OCI-LY3 (cell line): Measurements from ENCODE around the gene IL1RAPL1.

Experiments
- H2AFZ ChIP-seq: fragments of 200-600, 300-600 bp; shearing (Covaris generic); 2 replicates; pipeline ENCODE4 v1.6.0; 2014; ENCODE audit warnings: antibody characterized with exemption, low read depth, low read length
- H3K27ac ChIP-seq: fragments of 200-600, 300-600 bp; sonication (generic); 2 replicates; pipeline ENCODE4 v1.5.1; 2014; ENCODE audit warnings: mild to moderate bottlenecking, low read length, moderate library complexity, mixed read lengths
- H3K27me3 ChIP-seq: fragments of 200-600, 300-600 bp; sonication (generic); 2 replicates; pipeline ENCODE4 v1.6.1; 2014; ENCODE audit warnings: low read depth, low read length, mixed read lengths
- H3K36me3 ChIP-seq: fragments of 200-600, 300-600 bp; sonication (generic); replicated peaks from 2 replicates; pipeline ENCODE3; 2014; ENCODE audit warnings: low read depth, low read length, mixed read lengths
- H3K4me1 ChIP-seq: fragments of 300-600, 200-600 bp; sonication (generic); 2 replicates; pipeline ENCODE4 v1.6.1; 2014; ENCODE audit warnings: low read length, mixed read lengths
- H3K4me2 ChIP-seq: fragments of 200-600, 300-600 bp; sonication (generic); 2 replicates; pipeline ENCODE4 v1.6.1; 2014; ENCODE audit warnings: low read length, mixed read lengths
- H3K4me3 ChIP-seq: fragments of 300-600, 200-600 bp; sonication (generic); 2 replicates; pipeline ENCODE4 v1.5.1; 2014; ENCODE audit warnings: antibody characterized with exemption, mild to moderate bottlenecking, low read length, moderate library complexity
- H3K79me2 ChIP-seq: fragments of 300-600, 200-600 bp; shearing (Covaris generic); 2 replicates; pipeline ENCODE4 v1.6.1; 2014; ENCODE audit warnings: mild to moderate bottlenecking, low read length, mixed read lengths
- H3K9ac ChIP-seq: fragments of 300-600, 200-600 bp; shearing (Covaris generic); 2 replicates; pipeline ENCODE4 v1.6.0; 2014; ENCODE audit warnings: mild to moderate bottlenecking, low read length, moderate library complexity
- H3K9me3 ChIP-seq: fragments of 200-600, 300-600 bp; shearing (Covaris generic); 2 replicates; pipeline ENCODE4 v1.6.1; 2014; ENCODE audit warnings: low read length, mixed read lengths; ENCODE audit not compliant: insufficient read depth
- H4K20me1 ChIP-seq: fragments of 200-600, 300-600 bp; sonication (generic); 2 replicates; pipeline ENCODE4 v1.6.1; 2016; ENCODE audit warnings: low read length, mixed read lengths; ENCODE audit not compliant: insufficient read depth
- CTCF ChIP-seq: fragments of 200-600, 300-600 bp; sonication (generic); IDR thresholded peaks from 2 replicates; pipeline ENCODE4 v1.5.1; 2014; ENCODE audit warnings: antibody characterized with exemption, low read length, low read depth
- EZH2phosphoT487 ChIP-seq: fragments of 200-600 bp; shearing (Covaris generic); IDR thresholded peaks from 2 replicates; pipeline ENCODE4 v1.6.1; 2018; ENCODE audit warnings: antibody characterized with exemption, mixed run types, low read depth

Gene IL1RAPL1

DNA sequence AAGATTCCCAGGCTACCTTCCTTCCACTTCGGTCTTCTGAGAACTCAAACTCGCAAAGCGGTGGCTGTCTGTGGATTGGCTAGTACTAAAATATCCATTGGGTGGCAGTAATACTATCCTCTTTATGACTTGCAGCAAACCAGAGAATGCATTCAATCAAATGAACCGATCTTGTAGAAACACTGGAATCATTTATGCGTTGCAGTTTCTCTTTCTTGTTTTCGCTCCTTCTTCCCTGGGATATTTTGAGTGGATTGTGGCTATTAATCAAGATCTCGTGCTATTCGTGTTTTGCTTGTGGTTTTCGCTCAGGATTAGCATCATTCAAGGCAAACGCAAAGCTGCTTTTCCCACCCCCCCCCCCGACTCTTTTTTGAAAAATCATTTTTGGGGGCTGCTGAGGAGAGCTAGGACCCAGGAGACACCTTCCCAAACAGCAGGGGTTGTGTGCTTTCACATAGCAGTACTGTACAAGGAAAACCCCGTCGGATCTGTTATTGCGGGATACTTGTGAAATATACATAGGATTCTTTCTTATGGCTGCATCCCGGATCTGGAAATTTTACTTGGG is at the start of gene IL1RAPL1:
TSS of gene IL1RAPL1 (plus strand) at position 466 of the 571 bp plus-strand sequence.
- H3K4me3 ChIP-seq, result no peak within 1 kb of the TSS
- no peak within 1 kb of the TSS for H3K9ac ChIP-seq
- no peak within 1 kb of the TSS for H2AFZ ChIP-seq

GRCh38 chrX:28542791-28543190 is 44.5 kb upstream of the IL1RAPL1 start:
- TF ChIP-seq CTCF (no peak), EZH2phosphoT487 (no peak)
- H3K4me2 ChIP-seq, result no peak overlapping the region

More for the DNA sequence above, at the start of gene IL1RAPL1:
- Histone ChIP-seq H3K79me2 (no peaks in the 10 kb centered on the region), H3K9me3 (no peaks in the 10 kb centered on the region), H4K20me1 (no peaks in the 10 kb centered on the region), H3K36me3 (no peaks in the 10 kb centered on the region), H3K27me3 (no peaks in the 10 kb centered on the region), H3K4me2 (no peak within 1 kb of the TSS), H3K4me1 (no peaks in the 10 kb centered on the region), H3K27ac (no peak within 1 kb of the TSS)
- peak; percentile 10; the same call in 1 of the 2 replicates for TF ChIP-seq CTCF
- no peak for TF ChIP-seq EZH2phosphoT487

DNA sequence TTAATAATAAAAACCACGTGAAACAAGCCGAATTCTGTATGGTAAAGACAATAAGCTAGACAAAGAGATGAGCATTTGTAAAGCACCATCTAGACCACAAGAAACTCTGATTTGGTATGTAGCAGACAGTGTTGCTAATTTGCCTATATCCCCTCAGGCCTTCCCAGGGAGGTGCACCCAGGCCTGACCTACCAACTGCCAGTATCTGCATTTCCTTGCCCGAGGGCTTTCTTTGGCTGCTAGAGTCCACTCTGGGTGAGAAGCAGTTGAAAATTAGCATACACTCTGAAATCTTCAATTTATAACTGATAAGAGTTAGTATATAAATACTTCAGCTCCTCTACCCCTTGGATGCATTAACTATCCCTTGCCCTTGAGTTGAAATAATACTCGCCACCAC is 37.4 kb upstream of the IL1RAPL1 start:
- no peaks in the 10 kb centered on the region for H3K27me3 ChIP-seq
- H3K4me3 ChIP-seq, result no peak overlapping the region
- H2AFZ ChIP-seq, result no peak overlapping the region
- H3K36me3 ChIP-seq, result no peaks in the 10 kb centered on the region
- no peaks in the 10 kb centered on the region for H3K9me3 ChIP-seq
- no peak overlapping the region for H3K9ac ChIP-seq
- H4K20me1 ChIP-seq, result no peaks in the 10 kb centered on the region
- H3K27ac ChIP-seq, result no peak overlapping the region
- 0 out of 2 replicates have a peak, but pooled peaks cover 2% of the 10 kb centered on the region for H3K4me1 ChIP-seq
- H3K79me2 ChIP-seq, result no peaks in the 10 kb centered on the region
- TF ChIP-seq EZH2phosphoT487, result no peak
- TF ChIP-seq CTCF, result no peak
- no peak overlapping the region for H3K4me2 ChIP-seq

More at GRCh38 chrX:28542791-28543190, 44.5 kb upstream of the IL1RAPL1 start:
- Histone ChIP-seq H3K9me3 (no peaks in the 10 kb centered on the region), H3K4me3 (no peak overlapping the region), H3K4me1 (no peaks in the 10 kb centered on the region), H2AFZ (no peak overlapping the region), H3K27me3 (no peaks in the 10 kb centered on the region), H3K79me2 (no peaks in the 10 kb centered on the region), H3K9ac (no peak overlapping the region), H4K20me1 (no peaks in the 10 kb centered on the region), H3K36me3 (no peaks in the 10 kb centered on the region), H3K27ac (no peak overlapping the region)

DNA sequence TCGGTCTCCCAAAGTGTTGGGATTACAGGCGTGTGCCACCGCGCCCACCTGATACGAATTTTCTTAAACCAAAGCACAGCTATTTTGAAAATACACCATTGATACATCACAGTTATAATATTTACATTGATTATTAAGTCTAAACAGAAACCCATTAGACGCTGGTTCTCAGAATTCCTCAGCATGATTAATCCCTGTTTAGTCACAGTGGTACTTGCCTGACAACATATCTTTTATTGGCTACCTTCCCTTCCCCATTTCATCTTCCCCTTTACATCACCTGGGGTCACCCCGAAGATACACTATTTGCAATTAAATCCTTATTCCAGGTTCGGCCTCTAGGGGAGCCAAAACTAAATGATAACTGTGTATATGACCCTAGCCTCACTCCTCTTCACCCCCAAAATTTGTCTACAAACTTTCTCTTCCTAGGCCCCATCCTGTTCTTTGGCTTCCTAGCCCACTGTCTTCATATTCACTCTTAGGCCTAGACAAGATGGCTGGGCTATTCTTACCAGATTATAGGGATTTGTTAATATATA is 36.8 kb upstream of the IL1RAPL1 start:
- H3K36me3 ChIP-seq, result no peaks in the 10 kb centered on the region
- H3K4me2 ChIP-seq, result no peak overlapping the region
- H2AFZ ChIP-seq, result no peak overlapping the region
- H3K27me3 ChIP-seq, result no peaks in the 10 kb centered on the region
- H3K9ac ChIP-seq, result no peak overlapping the region
- no peak overlapping the region for H3K4me3 ChIP-seq
- no peaks in the 10 kb centered on the region for H3K9me3 ChIP-seq
- no peak overlapping the region for H3K27ac ChIP-seq
- H3K4me1 ChIP-seq, result 0 out of 2 replicates have a peak, but pooled peaks cover 2% of the 10 kb centered on the region
- no peak for TF ChIP-seq EZH2phosphoT487
- no peak for TF ChIP-seq CTCF
- H3K79me2 ChIP-seq, result no peaks in the 10 kb centered on the region
- no peaks in the 10 kb centered on the region for H4K20me1 ChIP-seq
